Esophagus muscularis mucosa (tissue), 3 donors: ENCODE measurements around the gene AGTPBP1.

ENCODE experiments used
- CTCF ChIP-seq, 3 experiments: fragments of 200-600 bp in 2 of 3; fragments of 450-650 bp in 1 of 3; sonication (generic) in 2 of 3; IDR thresholded peaks; one replicate each; pipeline ENCODE4 v1.5.1; 2017 to 2019; ENCODE audit warnings: antibody characterized with exemption in 3 of 3, mild to moderate bottlenecking in 2 of 3, moderate library complexity in 1 of 3
- POLR2AphosphoS5 ChIP-seq, 2 donors: sonication (generic); formaldehyde crosslinking; IDR thresholded peaks; one replicate each; pipeline ENCODE4 v1.6.1; 2017; ENCODE audit warnings: antibody characterized with exemption in 2 of 2

GRCh38 chr9:85524531-85524930 lies 217.2 kb downstream of the AGTPBP1 start:
- TF ChIP-seq CTCF (IDR thresholded peaks at IDR 0.05), result no peak
- no peak for TF ChIP-seq POLR2AphosphoS5 (IDR thresholded peaks at IDR 0.05)
